Central memory CD8-positive, alpha-beta T cell (primary cell): ENCODE data around the gene CACNB3.

Experiments
- ATAC-seq: fragments of 150-1000 bp; cut with Tn5 transposase; replicated peaks from 2 replicates; pipeline ENCODE4 v1.10.0; 2022; ENCODE audit warnings: mild to moderate bottlenecking, moderate FRiP score, moderate number of reproducible peaks; ENCODE audit not compliant: poor library complexity, severe bottlenecking; ENCODE audit errors: extremely low read depth
- DNase-seq, 2 donors: peaks; one replicate each; pipeline ENCODE4 v3.0.0; 2021; ENCODE audit warnings: low spot score in 2 of 2
- H3K27ac Mint-ChIP-seq: one replicate; pipeline ENCODE4 v1.8.0; 2022; ENCODE audit warnings: low read depth, mild to moderate bottlenecking, moderate library complexity, mixed read lengths
- H3K27me3 Mint-ChIP-seq: one replicate; pipeline ENCODE4 v1.8.0; 2022; ENCODE audit warnings: mixed read lengths
- H3K36me3 Mint-ChIP-seq: one replicate; pipeline ENCODE4 v1.8.0; 2022; ENCODE audit warnings: mild to moderate bottlenecking, moderate library complexity, mixed read lengths; ENCODE audit not compliant: insufficient read depth
- H3K4me1 Mint-ChIP-seq: one replicate; pipeline ENCODE4 v1.8.0; 2022; ENCODE audit warnings: mixed read lengths
- H3K4me3 Mint-ChIP-seq: one replicate; pipeline ENCODE4 v1.8.0; 2022; ENCODE audit warnings: mild to moderate bottlenecking, moderate library complexity, mixed read lengths
- H3K9me3 Mint-ChIP-seq: one replicate; pipeline ENCODE4 v1.8.0; 2022; ENCODE audit warnings: mixed read lengths

The CACNB3 gene

DNA sequence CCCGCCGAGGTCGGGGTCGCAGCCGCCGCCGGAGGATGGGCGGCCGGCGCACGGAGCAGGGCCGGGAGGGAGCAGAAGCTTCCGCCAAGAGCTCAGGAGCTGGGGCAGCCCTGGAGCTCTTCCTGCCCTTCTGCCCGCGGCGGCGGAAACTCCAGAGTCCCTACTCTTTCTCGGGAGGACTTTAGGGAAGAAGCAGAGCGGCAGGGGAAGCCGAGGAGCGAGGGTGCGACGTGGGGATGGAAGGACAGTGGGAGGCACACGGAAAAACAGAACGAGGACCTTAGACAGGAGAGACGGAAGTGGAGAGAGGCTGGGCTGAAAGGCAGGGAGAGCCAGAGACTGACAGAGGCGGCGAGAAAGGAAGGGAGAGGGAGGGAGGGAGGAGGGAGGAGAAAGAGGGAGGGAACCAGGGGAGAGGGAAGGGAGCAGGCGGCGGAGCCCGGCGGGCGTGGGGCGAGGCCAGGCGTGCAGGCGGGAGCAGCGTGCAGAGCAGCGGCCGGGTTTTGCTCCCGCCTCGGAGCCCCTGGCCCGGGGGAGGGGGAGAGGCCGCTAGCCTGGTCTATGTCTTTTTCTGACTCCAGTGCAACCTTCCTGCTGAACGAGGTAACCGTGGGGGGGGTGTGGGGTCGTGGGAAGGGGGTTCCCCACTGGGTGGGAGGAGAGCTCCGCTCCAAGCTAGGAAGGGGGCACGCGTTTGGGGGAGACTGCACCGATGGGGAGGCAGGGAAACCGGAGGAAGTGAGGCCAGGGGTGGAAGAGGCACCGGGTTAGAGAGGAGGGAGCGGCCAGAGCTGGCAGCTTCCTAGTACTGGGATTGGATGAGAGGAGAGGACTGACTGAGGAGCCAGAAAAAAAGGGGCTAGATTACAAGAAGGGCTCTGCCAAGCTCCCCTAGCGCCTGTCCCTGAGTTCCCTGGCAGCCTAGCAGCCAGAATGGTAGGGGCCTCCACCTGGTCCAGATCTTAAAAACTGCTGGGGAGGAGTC, 2.9 kb upstream of the CACNB3 start:
- H3K36me3 Mint-ChIP-seq: peaks cover 9% of the 10 kb centered on the region
- H3K9me3 Mint-ChIP-seq: no peaks in the 10 kb centered on the region
- ATAC-seq: peak; percentile 39
- peak overlapping the region; percentile 83 for H3K4me3 Mint-ChIP-seq
- no peak for DNase-seq
- no peaks in the 10 kb centered on the region for H3K27me3 Mint-ChIP-seq
- peak overlapping the region; percentile 77 for H3K27ac Mint-ChIP-seq
- peaks cover 65% of the 10 kb centered on the region for H3K4me1 Mint-ChIP-seq

GRCh38 chr12:48816143-48816854, 2.0 kb upstream of the CACNB3 start:
- Mint-ChIP-seq H3K4me3 (peak overlapping the region; percentile 83), H3K4me1 (peaks cover 65% of the 10 kb centered on the region), H3K36me3 (peaks cover 9% of the 10 kb centered on the region), H3K27me3 (no peaks in the 10 kb centered on the region), H3K9me3 (no peaks in the 10 kb centered on the region), H3K27ac (no peak overlapping the region)
- DNase-seq (no peak), ATAC-seq (no peak)

- H3K4me1 Mint-ChIP-seq: peaks cover 61% of the 10 kb centered on the region
- DNase-seq (no peak), ATAC-seq (peak; percentile 1)
- H3K9me3 Mint-ChIP-seq: no peaks in the 10 kb centered on the region
- H3K27ac Mint-ChIP-seq: peak overlapping the region; percentile 39
- peak overlapping the region; percentile 83 for H3K4me3 Mint-ChIP-seq
- no peaks in the 10 kb centered on the region for H3K27me3 Mint-ChIP-seq
- peaks cover 9% of the 10 kb centered on the region for H3K36me3 Mint-ChIP-seq
These were observed 715 bp downstream of the CACNB3 start for GRCh38 chr12:48818831-48819590.

GRCh38 chr12:48819986-48820725, 1.9 kb downstream of the CACNB3 start:
- Mint-ChIP-seq H3K4me3 (peak overlapping the region; percentile 83), H3K4me1 (peaks cover 55% of the 10 kb centered on the region), H3K27ac (no peak overlapping the region)

DNA sequence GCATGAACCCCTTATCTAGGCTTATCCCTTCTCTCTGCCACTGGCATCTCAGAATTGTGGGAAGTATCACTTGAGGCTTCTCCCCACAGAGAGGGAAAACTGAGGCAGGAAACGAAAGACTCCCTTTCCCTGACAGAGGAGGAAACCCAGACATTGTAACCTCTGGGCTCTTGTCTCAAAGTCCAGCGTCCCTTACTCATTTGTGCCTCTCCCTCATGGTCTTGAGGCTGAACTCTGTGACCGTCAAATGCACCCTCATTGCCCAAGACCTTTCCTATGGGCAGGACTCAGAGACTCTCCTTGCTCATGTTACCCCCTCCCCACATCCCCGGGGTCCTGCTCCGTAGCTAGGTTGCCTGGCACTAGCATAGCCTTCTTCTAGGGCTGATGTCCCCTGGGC, 3.8 kb downstream of the CACNB3 start:
- DNase-seq (no peak), ATAC-seq (no peak)
- Mint-ChIP-seq H3K4me1 (peaks cover 38% of the 10 kb centered on the region), H3K27me3 (no peaks in the 10 kb centered on the region), H3K9me3 (no peaks in the 10 kb centered on the region), H3K4me3 (no peak overlapping the region), H3K36me3 (peaks cover 7% of the 10 kb centered on the region), H3K27ac (peak overlapping the region; percentile 42)

More at GRCh38 chr12:48819986-48820725, 1.9 kb downstream of the CACNB3 start:
- Mint-ChIP-seq H3K9me3 (no peaks in the 10 kb centered on the region), H3K36me3 (peaks cover 9% of the 10 kb centered on the region), H3K27me3 (no peaks in the 10 kb centered on the region)
- no peak for ATAC-seq
- no peak for DNase-seq

DNA sequence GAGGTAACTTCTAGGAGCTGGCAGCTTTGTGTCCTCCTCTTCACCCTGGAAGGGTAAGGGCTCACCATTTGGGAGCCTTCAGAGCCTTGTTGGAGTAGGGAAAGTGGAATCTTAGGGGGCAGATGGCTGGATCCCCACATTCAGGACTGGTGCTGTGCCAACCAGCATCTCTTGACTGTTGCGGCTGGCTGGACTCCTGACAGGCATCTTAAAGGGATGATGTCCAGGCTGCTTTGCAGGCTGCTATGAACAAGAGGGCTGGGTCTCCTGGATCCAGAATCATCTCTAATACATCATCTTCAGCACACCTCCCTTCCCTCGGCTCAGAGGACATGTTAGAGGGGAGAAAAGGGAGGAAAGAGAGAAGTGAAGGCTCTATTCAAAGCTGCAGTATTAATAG, 4.4 kb downstream of the CACNB3 start:
- Mint-ChIP-seq H3K4me3 (no peak overlapping the region), H3K27me3 (no peaks in the 10 kb centered on the region), H3K4me1 (peaks cover 33% of the 10 kb centered on the region), H3K36me3 (peaks cover 5% of the 10 kb centered on the region), H3K9me3 (no peaks in the 10 kb centered on the region), H3K27ac (peak overlapping the region; percentile 42)
- DNase-seq (no peak), ATAC-seq (no peak)

DNA sequence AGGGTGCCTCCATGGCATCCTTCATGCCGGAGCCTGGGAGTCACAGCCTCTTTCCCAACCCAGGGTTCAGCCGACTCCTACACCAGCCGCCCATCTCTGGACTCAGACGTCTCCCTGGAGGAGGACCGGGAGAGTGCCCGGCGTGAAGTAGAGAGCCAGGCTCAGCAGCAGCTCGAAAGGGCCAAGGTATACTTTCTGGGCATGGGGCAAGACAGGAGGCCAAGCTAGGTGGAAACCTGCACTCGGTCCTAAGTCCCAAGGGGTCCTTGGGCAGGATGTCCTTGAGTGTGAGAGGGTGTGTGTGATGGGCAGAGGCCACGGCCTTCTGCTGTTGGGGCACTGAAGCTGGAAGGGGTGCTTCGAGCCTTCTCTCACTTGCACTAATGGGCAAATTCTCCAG, 5.0 kb downstream of the CACNB3 start:
- ATAC-seq (no peak), DNase-seq (no peak)
- Mint-ChIP-seq H3K4me3 (no peak overlapping the region), H3K9me3 (no peaks in the 10 kb centered on the region), H3K36me3 (peaks cover 3% of the 10 kb centered on the region), H3K27ac (peak overlapping the region; percentile 42), H3K27me3 (no peaks in the 10 kb centered on the region), H3K4me1 (peaks cover 27% of the 10 kb centered on the region)

DNA sequence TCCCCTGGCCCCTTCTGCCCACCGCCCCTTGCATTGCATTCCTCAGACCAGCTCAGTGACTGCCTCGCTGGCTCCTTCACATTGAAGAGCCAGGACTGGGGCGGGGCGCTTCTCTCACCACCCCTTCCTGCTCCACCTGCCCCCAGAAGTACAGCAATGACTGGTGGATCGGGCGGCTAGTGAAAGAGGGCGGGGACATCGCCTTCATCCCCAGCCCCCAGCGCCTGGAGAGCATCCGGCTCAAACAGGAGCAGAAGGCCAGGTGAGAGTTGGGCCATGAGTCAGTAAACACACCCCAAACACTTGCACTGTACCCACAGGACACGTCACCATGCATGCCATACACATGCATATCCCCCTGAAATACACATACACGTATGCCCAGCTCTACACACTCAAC, 5.8 kb downstream of the CACNB3 start:
- H3K4me3 Mint-ChIP-seq: no peak overlapping the region

DNA sequence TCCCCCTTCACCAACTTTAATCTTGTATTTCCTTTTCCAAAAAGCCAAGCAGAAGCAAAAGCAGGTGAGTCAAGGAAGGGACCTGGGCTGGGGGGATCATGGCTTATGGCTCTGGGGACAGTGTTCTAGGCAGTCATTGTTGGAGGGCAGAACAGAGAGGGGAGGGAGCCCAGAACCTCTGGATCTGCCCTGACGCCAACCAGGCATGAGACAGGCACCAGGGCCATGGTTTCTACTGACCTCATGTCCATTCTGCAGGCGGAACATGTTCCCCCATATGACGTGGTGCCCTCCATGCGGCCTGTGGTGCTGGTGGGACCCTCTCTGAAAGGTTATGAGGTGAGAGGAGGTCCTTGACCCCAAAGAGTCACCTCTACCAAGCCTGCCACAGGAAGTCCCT, 6.6 kb downstream of the CACNB3 start:
- Mint-ChIP-seq H3K27me3 (no peaks in the 10 kb centered on the region), H3K4me1 (peaks cover 18% of the 10 kb centered on the region), H3K27ac (peak overlapping the region; percentile 9), H3K36me3 (peaks cover 11% of the 10 kb centered on the region), H3K9me3 (no peaks in the 10 kb centered on the region), H3K4me3 (no peak overlapping the region)
- DNase-seq: no peak
- ATAC-seq: no peak

More for the DNA sequence above, 5.8 kb downstream of the CACNB3 start:
- peak overlapping the region; percentile 9 for H3K27ac Mint-ChIP-seq
- no peaks in the 10 kb centered on the region for H3K27me3 Mint-ChIP-seq
- H3K4me1 Mint-ChIP-seq: peaks cover 26% of the 10 kb centered on the region
- peak in 1 of 2 donors; percentile 59 for DNase-seq
- no peaks in the 10 kb centered on the region for H3K9me3 Mint-ChIP-seq
- peak; percentile 87 for ATAC-seq
- H3K36me3 Mint-ChIP-seq: peaks cover 9% of the 10 kb centered on the region

GRCh38 chr12:48826209-48826855, 8.0 kb downstream of the CACNB3 start:
- no peaks in the 10 kb centered on the region for H3K9me3 Mint-ChIP-seq
- no peak for ATAC-seq
- peaks cover 22% of the 10 kb centered on the region for H3K4me1 Mint-ChIP-seq

DNA sequence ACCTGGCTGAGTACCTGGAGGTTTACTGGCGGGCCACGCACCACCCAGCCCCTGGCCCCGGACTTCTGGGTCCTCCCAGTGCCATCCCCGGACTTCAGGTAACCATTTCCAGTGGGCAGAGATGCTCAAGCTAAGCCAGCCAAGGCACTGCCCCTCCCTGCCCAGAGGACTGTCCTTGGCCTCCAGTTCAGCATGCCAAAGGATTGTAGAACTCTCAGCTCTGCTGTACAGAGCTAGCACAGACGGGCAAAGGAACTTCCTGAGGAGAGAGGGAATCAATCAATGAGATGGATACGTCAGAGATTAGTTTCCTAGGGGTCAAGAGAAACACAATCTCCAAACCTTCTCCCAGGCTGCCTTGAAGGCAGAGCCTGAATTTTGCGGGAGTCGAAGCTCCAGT, 8.7 kb downstream of the CACNB3 start:
- Mint-ChIP-seq H3K4me3 (no peak overlapping the region), H3K4me1 (peaks cover 24% of the 10 kb centered on the region), H3K9me3 (no peaks in the 10 kb centered on the region), H3K36me3 (peaks cover 23% of the 10 kb centered on the region), H3K27ac (no peak overlapping the region), H3K27me3 (no peaks in the 10 kb centered on the region)
- ATAC-seq: no peak
- no peak for DNase-seq

More at GRCh38 chr12:48826209-48826855, 8.0 kb downstream of the CACNB3 start:
- Mint-ChIP-seq H3K27me3 (no peaks in the 10 kb centered on the region), H3K4me3 (no peak overlapping the region), H3K27ac (peak overlapping the region; percentile 30), H3K36me3 (peaks cover 18% of the 10 kb centered on the region)
- no peak for DNase-seq
